ENCODE data around the gene NDUFA12.

NDUFA12 gene

GRCh38 chr12:94979941-94980340, 23.6 kb downstream of the NDUFA12 start:
- DNase-seq: no peak

DNA sequence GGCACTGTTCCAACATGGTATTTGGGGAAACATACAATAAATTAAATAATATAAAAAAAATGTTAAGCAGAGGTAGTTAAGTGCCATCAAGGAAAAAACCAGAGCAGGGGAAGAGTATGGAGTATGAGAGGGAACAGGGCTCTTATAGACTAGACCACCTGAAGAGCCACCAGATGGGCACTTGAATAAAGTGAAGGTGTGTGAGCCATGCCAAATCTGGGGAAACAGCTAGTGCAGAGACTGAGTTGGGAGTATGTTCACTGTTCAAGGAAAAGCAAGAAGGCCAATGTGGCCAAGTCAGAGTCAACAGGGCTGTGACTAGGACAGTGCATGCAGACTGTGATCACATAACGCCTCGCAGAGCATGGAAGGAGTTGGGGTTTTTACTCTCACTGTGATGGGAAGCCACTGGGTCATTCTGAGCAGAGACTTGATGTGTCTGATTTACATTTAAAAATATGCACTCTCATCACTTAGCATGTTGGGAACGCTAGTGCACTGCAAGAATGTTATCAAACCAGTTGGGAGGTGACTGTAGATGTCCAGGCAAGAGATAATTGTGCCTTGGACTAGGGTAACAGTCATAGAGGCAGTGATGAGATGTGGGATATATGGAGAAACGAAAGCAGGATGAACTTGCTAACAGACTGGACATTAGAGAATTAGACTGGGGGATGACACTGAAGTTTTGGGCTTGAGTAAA, 25.6 kb downstream of the NDUFA12 start:
- DNase-seq: no peak

GRCh38 chr12:94973221-94973620, 30.3 kb downstream of the NDUFA12 start:
- no peak for DNase-seq

DNA sequence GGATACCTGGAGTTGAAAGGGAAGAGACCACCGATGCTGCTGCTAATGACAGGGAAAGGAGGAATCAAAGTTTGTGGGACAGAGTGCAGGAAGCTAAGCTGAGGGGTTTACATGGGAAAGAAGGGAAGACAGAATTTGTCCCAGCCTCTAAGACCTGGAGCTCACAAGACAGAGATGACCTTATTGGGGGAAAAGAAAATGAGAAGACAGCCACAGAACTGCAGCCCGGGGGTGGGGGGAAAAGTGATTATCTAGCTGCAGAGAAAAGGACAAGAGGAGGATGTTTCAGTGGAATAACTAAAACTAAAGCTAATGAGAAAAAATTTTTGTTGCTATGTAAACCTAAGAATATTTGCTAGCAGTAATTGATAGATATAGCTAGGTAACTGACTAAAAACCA, 30.7 kb downstream of the NDUFA12 start:
- no peak for DNase-seq

DNA sequence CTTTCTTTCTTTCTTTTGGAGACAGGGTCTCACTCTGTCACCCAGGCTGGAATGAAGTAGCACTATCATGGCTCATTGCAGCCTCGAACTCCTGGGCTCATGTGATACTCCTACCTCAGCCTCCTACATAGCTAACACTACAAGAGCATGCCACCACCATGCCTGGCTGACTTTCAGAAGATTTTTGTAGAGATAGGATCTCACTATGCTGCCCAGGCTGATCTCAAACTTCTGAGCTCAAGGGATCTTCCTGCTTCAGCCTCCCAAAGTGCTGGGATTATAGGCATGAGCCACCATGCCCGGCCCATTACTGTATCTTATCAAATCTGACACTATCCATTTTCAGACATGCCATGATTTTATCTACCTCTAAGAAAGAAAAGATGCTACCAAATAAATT, 31.6 kb downstream of the NDUFA12 start:
- DNase-seq: no peak

DNA sequence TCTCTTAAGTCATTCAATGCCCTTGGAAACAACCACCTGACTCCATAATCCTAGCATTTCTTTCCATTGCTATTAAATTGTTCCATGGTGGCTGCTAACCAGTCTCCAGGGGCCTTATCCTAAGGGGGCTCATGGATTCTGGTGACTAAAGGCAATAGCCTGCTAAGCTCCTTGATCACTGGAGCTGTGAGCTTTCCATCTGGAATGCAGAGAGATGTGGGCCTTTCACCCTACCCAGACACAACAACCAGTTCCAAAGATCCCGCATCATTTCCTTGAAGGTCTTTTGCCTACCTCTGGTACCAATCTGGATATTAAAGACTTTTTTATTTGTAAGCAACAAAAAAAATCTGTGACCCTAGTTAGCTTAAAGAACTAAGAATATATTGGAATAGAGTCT, 32.9 kb downstream of the NDUFA12 start:
- no peak for DNase-seq

- DNase-seq: no peak
These were observed 34.1 kb downstream of the NDUFA12 start for GRCh38 chr12:94969424-94969823.

GRCh38 chr12:94965982-94966630, 37.4 kb downstream of the NDUFA12 start:
- DNase-seq: no peak

DNA sequence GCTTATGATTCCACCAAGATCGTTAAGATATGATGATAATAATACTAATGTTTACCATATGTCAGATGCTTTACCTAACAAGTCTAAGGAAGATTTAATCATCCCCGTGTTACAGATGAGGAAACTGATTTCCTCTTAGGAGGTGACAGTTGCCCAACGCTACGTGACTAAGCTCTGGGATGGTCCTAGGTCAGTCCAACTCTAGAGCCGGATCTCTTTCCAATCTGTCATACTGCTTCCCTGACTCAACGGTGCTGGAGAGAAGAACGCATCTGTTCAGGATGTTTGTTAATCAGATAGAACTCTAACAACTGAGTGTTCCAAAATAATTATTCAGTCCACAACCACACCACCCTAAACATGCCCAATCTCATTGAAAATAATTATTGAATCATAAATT, 39.8 kb downstream of the NDUFA12 start:
- DNase-seq: no peak

GRCh38 chr12:94962670-94963069, 40.8 kb downstream of the NDUFA12 start:
- DNase-seq: no peak

- no peak for DNase-seq
These were observed 41.6 kb downstream of the NDUFA12 start for GRCh38 chr12:94961911-94962310.

- DNase-seq: no peak
These were observed 42.2 kb downstream of the NDUFA12 start for GRCh38 chr12:94961256-94961824.

- DNase-seq: no peak
These were observed 46.5 kb downstream of the NDUFA12 start for GRCh38 chr12:94957006-94957405.

- no peak for DNase-seq
These were observed 48.4 kb downstream of the NDUFA12 start for GRCh38 chr12:94954948-94955592.

DNA sequence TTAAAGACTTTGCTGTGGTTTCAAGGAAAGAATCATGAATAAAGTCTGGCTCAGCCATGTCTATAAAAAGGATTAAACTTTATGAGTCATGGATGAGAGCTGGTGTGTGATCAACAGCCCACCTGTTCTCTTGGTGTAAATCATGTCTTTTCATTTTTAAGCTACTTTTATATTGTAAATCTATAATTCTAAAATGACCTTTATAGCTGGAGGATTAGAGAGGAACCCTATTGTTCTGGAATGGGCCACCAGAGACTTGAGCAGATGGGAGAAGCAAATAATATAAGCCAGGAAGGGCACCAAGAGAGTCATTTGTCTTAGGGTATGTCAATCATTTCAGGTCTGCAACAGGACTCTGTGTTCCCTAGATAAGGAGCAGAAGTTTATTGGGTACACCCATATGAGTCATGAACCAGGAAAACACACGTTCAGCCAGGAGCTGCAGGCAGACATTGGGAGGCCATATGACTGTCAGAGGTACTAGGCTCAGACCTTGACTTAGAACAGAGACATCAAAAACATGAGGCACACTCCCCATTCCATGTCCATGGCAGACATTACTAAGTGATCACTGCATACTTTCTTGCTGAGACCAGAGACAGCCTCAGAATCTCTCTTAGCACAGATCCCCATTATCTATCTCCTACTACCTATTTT, 49.3 kb downstream of the NDUFA12 start:
- peak in 1 of 2 donors; percentile 50 for DNase-seq

DNA sequence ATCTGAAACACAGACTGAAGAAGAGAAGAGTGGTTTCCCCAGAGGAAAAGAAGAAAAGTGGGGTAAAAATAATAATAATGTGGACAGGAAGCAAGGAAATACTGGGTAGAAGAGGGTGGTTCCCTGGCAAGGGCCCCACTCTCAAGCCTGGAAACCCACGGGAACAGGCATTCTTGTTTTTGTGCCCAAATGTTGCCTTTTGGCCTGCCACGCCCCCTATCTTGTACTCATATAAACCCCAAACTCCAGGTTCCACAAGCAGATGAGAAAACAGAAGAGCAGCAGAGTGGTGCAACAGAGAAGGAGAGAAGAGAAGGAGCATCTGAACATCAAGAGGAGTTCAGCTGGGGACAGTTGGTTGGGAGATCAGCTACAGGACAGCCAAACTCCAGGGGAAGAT, 51.2 kb downstream of the NDUFA12 start:
- no peak for DNase-seq

GRCh38 chr12:94951071-94951934, 52.2 kb downstream of the NDUFA12 start:
- no peak for DNase-seq

DNA sequence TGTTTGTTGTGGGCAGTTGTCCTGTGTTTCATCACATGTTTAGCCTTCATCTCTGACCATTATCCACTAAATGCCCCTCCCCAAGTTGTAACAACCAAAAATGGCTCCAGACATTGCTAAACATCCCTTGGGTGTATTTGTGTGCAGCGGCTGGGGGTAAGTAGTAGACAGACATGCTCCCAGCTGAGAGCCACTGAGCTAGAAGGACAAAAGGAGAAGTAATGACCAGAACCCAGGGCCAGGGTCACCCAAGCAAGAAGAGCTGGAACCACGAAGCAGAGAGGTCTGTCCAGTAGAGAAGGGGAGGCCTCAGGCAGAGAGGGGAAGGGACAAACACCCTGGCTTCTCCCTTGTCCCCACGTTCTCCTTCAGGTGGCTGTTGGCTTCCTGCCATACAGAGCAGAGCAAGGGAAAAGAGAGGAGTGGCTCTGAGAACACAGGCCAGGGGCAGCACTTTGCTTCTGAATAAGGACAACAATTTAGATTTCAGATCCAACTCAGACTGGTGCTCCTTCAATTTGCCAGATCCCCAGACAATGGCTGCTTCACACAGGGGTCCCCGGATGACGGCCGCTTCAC, 55.2 kb downstream of the NDUFA12 start:
- no peak for DNase-seq

DNA sequence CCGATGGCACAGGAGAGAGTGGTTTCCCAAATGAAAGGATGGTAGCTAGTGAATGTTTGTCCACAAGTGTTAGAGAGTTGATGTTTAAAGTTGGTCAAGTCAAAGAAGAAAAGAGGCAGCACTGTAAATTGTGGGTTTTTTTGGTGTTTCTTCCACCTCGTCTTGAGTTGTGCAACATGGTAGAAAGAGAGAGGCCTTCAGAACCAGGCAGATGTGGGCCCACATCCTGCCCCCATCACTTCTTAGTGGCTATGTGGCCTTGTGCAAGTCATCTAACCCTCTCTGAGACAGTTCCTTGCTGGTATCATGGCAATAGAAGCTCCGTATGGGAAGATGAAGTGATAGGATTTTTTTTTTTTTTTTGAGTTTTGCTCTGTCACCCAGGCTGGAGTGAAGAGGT, 60.8 kb downstream of the NDUFA12 start:
- DNase-seq: no peak

DNA sequence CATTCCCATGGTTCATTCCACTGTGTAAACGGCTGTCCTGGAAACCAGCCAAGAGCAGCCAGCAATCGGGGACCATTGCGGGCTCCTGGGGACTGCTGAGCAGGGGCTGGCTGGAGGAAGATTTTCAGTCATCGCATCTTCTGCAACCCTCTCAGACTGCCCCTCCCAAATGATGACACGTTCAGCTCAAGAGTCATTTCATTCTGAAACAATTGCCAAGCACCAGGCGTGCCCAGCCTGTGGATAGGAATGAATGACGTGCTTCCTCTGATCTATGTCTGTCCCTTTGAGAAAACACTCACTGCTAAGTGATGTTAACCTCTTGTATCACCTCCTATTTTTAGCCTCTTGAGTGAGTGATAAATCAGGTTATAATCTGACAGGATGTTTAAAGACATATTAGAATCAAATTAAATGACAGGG, 62.0 kb downstream of the NDUFA12 start:
- peak; percentile 9 to 22 for DNase-seq

DNA sequence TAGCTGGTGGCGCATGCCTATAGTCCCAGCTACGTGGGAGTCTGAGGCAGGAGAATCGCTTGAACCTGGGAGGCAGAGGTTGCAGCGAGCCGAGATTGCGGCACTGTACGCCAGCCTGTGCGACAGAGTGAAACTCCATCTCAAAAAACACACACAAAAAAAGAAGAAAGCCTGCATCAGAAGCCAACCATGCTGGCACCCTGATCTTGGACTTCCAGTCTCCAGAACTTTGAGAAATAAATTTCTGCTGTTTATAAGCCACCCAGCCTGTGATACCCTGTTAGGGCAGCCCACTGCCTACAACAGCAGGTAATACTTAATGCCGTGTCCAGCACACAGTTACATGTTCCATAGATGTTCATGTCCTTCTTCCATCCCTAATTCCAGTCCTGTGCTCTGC, 62.7 kb downstream of the NDUFA12 start:
- no peak for DNase-seq

GRCh38 chr12:94938583-94938982, 64.9 kb downstream of the NDUFA12 start:
- peak in 1 of 2 donors; percentile 11 for DNase-seq
